ENCODE results near the gene APCDD1L.
A peak's percentile ranks its signal among the peaks of the same experiment; 100 is the strongest.

APCDD1L gene

DNA sequence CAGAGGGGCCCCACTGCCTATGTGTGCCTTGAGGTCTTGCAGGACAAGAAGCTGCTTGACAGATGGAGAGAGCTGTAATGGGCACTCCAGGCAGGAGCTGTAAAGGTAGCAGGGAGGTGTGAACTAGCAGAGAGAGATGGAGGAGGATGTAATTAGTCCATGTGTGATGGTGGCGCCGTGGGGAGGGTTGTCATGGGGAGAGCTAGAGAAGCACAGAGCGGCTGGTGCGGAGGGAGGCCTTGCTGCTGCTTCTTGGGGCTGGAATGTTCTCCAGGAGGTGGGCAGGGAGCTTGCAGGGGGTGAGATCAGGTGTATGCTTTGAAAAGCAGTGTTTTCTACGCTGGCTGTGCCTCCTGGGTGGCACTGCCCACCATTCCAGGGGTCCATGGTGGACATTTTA lies 32.1 kb downstream of the APCDD1L start:
- DNase-seq: no peak

DNA sequence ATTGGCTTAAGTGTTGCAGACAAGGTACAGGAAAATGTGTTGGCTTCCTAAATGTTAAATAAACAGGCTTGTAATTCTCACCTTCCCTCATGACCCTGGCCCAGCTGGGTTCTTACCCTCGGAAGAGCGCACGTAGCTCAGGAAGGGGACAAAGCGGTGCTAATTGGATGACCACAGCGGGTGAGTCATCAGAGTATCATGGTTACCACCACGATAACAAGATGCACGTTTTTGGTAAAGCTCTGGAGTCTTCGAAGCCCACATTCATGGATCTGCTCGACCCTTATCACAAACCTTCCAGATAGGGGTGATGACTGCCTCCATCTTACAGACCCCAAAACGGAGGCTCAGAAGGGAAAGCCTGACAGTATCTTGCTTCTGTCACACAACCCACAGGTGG lies 32.8 kb downstream of the APCDD1L start:
- peak; percentile 20 for DNase-seq

DNA sequence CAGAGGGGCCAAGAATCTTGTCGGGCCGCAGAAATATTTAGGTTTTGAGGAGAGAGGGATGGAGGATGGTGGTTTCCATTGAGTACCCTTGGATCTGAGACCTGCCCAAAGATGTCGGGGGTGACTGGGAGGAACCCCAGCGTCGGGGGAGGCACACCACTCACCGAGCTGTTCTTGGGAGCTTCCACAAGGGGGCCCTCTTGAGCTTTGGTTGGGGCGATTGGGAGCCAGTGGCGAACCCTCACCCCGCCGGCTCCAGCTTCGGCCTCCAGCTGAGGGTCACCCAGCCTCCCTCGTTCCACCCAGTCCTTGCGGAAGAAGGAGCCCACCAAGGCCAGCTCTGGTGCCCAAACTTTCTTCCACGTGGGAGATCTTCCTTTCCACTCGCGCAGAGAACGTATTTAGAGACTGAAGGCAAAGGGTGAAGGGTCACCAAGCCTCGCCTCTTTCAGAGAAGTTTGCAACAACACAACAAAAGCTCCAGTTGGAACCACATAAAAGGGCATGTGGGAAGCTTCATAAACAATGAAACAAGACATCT lies 33.6 kb downstream of the APCDD1L start:
- DNase-seq: peak; percentile 27

DNA sequence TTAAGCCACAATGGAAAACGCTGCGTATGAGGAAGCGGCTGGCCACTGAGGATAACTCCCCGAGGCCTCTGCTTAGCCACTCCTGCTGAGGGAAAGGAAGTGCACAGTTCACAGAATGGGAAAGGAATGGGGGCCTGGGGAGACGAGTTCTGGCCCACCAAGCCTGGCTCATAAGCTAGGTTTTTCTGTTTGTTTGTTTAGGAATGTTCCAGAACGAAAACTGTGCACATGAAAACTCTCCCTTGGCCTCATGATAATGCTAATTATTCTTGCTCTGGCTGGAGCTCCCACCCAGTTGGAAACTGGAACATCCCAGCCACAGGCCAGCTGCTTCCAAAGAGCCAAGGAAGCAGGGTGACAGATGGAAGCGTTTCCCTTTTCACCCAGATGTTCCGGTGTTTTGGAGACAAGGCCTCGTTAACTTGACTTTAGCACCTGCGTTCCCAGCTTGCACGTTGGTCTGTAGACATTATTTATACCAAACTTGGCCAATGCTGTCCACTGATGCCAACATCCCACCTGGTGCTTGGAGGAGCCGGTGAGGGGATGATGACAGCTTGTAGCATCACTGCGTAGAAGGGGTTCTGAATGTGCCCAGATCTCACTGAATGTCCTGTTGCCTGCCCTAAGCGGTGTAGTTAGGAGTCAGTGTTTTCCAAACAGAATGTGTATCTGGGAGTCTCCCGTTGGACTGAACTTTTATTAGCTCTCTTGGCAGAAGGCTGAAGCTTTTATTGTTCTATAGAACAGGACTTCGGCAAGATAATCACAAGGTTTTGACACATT lies 34.5 kb downstream of the APCDD1L start:
- no peak for DNase-seq

DNA sequence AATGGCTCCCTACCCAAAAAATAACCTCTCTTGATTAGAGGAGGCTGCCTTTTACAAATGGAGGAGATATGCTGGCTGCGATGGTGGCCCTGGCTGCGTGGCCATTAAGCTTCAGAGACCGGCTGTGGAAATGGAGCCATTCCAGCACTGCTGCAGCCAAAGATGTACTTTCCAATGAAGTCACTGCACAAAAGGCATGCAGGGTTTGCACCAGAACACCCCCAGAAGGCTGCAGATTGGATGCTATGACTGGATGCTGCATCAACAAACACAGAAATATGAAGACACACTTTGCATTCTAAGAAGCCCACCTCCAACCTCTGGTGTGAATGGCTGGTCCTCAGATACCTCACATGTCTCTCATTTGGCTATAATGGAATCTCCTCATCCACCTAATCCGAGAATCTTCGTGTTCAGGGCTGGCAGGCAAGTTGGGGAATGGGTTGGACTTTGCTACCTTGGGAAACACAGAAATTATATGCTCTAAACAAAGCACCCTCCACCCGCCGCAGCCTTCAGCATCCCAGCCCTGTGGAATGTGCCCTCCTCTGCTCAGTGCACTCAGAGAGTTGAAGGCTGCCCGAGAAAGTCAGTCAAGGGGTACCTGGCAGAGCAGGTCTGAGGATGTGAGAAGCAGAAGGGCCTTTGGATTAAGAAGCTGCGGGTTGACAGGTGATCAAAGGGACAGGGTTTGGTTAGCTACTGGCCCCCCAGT lies 35.3 kb downstream of the APCDD1L start:
- no peak for DNase-seq

DNA sequence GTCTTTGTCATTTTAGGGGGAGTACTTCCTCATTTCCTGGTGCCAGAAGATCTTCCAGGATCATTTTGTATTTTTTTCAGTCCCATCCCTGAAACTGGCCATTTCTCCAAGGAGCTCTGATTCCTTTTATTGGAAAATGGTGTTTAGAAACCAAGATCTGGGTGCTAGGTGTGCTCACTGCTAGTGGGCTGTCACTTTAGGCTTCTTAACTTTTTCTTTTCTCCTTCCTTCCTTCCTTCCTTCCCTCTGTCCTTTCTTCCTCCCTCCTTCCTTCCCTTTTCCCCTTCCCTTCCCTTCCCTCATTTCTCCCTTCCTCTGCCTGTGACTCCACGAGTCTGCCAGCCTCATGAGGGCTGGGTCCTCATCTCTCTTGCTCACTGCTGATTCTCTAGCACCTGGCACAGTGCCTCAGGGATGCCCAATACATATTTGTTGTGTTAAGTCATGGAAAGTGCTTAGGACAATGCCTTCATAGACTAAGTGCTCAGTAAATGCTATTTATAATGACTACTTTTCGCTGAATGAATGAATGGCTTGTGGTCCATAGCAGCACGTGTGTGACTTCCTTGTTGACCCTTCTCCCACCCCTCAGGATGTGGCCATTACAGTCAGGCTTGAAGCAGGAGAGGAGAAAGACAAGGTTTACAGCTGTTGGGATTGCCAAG lies 36.9 kb downstream of the APCDD1L start:
- peak; percentile 7 for DNase-seq

DNA sequence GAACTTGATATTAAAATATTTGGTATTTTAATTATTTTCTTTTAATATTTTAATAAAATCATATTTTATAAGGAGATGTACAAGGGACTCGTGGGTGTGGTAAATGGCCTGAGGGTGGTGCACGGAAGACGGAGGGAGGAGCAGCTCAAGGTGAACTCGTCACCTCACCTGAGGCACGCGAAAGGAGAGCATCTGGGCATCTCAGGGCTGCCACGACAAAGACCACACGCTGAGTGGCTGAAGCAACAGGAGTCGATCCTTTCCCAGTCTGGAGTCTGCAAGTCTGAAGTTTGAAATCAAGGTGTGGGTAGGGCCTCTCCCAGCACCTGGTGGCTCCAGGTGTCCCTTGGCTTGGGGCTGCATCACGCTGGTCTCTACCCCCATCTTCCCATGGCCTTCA lies 39.7 kb downstream of the APCDD1L start:
- no peak for DNase-seq

DNA sequence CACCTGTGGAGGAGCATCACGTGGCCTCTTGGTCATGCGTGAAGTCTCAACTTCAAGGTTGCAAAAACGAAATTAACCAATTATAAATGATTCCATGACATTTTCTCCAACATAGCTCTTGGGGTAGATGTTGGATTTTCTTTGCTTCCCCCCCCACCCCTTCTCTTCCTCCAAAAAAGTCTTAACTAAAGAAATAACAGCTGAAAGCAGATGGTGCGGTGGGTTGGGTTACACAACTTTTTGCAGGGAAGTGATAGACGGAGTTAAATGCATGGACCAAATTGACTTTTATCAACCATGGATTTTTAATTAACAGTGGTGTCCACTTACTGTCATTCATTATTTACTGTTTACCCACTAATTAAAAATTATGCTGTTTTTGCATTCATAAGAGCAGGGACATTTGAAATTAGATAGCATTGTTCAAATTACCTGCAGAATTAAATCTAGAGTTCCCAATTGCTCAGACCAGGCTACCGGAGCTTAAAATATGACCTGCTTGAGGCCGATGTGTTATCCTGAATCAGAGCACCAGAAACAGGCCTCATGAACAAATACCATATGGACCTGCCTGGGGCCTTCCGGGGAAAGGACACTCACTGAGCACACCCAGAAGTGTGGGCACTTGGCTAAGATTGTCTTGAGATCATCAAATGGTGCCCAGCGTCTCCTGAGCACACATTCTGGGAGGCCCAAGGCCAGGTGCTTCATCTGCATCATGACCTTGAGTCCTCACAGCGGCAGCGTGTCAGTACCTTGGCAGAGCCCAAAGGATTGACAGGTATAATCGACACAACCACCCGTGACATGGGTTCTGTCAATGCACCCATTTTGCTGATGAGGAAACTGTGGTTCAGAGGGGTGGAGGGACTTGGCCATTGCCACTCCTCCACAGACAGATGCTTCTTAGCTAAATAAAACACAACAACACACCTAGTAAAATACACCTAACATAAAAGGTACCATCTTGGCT lies 41.5 kb downstream of the APCDD1L start:
- no peak for DNase-seq

DNA sequence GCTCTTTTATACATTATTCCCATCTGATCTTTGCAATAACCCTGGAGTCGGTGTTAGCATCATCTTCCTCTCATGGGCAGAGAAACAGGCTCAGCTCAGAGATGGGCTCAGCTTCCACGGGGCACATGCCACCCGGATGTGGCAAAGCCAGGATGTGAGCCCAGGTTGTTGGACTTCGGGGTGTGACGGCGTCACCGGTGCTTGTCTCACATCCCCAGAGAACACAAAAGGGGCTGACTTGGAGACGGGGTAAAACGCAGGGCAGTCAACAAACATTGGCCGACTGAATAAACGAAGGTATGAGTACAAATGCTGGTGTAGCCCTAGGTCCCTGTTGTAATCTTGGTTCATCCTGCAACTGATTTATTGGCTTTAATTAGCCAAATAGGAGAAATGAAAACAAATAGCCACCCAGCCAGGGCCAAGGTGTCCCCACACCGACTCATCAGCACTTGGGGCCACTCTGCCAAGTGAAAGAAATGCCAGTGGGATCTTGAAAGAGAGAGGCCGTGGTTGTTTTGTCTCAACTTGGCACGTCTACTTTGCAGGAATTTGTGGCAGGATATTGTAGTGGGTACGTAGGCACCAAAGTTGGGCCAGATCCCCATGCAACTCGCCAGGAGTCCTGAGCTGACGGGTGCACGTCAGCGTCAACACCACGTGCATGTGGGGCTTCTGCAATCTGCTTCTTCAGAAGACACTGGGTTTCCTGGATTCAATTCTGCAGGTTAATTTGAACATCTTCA lies 42.8 kb downstream of the APCDD1L start:
- no peak for DNase-seq

DNA sequence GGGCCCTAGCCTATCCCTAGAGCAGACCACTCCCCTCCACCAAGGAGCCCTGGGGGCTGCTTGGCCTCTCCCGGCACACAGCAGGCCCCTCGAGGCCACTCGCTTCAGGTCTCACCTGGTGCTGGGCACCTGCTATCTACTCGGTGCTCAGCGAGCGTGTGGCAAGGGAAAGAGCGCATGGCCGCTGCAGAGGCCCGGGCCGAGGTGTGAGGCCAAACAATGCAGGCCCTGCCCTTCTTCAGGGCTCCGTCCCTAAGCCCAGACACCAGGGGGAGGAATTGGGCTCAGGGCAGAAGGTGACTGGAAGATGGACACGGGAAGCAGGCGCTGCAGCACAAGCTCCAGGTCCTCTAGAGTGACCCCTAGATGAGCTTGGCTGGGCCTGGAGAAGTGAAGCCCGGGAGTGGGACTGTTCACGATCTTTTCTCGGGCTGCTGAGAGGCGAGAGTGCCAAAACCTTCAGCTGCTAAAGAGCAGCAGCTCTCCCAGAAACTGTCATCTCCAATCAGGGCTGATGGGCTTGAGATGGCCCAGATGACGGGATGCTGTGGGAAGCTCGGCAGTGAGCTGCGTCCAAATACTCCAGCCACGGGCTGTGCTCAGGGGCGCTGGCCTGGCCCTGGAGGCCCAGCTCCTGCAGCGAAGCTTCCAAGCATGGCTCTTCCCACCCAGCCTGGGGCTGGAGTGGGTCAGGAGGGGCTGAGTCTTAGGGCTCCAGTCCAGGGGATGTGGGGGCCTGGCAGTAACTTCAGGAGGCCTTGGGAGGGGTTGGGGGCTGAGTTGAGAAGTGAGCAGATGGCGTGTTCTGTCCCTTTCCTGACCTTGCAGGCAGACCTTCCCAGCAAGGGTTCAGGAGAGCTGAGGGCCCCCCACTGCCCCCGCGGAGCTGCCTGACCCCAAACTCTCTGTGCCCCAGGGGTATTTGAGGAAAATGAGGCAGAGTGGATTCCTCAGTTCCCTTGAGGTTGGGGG lies 43.7 kb downstream of the APCDD1L start:
- peak; percentile 48 for DNase-seq

DNA sequence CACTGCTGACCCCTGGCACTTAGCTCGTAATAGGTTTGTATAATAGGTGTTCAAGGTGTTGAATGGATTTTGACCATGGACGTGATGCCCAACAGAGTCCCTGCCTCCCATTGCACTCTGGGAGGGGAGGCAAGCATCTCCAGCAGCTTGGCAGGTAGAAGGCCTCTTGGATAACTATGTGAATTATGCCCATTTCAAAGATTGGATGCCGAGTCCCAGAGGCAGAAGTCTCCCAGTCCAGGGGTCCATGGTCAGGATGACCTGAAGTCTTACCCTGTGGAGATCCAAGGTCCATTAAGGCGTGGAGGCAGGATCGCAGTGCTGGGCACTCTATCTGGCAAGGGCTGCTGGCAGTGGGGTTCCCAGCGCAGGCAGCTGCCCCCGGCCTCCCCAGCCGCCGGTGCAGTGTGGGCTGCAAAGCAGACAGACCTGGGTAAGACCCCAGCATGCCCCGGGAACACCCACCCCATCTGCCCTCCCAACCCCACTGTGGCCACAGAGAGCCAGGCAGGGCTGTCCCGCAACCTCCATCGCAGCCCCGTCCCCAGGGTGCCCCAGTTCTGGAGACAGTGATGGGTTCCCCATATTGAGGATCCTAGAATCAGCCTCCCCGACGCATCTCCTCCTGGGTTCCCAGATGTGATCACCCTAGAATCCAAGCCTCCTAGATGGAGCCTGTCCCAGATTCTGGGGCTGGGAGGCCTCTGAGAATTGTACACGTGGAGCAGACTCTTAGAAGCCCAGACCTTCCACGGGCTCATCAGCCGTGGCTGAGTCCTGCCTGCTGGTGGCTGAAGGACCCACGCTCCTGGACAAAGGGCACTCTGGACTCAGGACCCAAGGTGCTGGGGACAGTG lies 44.6 kb downstream of the APCDD1L start:
- no peak for DNase-seq

DNA sequence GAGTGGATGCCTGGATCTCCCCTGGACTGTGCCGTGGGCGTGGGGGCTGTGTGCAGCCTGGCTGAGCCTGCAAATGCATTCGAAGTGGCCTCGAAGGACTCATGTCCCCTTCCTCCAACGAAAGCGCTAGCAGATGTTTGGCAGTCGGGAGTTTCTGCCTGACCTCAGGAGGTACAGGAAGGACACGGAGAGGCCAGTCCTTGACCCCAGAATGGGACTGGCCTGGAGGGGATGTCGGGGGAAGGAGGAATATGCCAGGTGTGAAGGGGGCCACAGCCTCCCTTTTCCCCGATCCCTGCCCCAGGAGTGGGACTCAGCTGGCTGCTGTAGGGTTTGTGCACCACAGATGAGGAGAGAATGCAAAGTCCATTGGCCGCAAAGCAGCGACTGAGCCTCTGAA lies 45.6 kb downstream of the APCDD1L start:
- no peak for DNase-seq

DNA sequence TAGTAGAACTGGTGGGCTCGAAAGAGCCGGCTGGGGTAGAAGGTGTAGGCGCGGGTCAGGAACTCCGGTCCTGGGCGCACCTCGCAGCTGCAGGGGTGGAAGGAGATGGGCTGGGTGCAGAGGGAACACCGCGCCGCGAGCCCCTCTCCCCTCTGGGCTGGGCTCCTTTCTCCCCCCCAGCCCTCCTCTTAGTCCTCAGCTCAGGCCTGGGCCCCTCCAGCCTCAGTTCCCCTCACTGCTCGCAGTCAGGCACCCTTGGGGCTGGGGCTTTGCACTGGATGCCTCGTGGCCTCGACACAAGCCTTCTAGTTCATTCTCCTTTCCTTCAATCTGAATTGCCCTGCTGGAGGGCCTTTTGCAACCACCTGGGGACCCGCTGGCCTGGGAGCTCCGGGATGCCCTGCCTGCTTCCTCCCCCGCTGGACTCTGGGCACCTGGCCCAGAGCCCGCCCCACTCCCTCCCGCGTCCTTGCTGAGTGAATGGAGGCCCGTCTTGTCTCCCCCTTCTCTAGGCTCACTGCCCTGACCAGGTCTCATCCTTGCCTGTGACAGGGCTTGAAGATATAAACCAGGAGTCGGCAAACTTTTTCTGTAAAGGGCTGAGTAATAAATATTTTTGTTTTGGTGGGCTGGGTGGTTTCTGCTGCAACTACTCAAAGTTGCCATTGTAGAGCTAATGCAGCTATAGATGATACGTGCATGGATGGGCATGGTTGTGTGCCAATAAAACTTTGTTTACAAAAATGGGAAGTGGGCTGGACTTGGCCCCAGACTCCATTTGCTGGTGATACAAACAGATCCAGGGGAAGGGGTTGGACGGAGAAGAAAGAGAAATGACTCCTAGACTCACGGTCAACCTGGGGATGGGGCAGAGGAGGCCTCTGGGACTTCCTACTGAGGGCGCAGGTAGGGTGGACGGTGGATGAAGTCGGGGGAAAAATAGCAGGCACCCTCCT lies 47.3 kb downstream of the APCDD1L start:
- DNase-seq: no peak

DNA sequence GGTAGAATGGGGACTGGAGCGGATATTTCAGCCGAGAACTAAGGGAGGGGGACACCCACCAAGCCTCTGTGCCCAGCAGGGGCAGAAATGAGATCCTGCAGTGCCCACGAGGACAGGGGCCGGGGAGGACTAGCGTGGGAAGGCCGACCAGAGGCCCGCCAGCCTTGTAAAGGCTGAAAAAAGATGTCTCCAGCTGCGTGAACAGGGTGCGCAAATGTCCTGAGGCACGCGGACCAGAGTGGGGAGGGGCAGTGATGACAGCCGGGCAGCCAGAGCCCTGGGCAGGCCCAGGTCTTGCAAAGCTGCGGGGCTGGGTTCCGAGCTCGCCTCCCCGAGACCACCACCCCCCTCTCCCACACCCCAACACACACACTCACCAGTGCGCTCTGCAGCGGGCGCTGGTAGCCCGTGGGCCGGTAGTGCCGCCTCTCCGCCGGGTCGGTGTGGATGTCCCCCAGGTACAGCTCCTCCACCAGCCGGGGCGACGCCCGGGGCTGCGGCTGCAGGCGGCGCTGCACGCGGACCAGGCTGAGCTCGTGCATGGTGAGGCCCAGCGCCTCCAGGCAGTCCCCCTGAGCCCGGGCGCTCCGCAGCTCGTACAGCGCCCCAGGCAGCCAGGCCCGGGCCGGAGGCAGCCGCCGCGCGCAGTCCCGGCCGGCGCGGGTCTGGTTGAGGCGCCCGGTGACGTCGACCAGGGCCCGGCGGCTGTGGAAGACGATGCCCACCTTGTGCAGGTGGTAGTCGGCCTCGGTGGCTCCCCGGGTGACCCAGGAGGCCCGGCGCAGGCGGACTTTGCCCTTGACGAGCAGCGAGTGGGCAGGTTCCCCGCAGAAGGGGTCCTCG lies 48.2 kb downstream of the APCDD1L start:
- no peak for DNase-seq

DNA sequence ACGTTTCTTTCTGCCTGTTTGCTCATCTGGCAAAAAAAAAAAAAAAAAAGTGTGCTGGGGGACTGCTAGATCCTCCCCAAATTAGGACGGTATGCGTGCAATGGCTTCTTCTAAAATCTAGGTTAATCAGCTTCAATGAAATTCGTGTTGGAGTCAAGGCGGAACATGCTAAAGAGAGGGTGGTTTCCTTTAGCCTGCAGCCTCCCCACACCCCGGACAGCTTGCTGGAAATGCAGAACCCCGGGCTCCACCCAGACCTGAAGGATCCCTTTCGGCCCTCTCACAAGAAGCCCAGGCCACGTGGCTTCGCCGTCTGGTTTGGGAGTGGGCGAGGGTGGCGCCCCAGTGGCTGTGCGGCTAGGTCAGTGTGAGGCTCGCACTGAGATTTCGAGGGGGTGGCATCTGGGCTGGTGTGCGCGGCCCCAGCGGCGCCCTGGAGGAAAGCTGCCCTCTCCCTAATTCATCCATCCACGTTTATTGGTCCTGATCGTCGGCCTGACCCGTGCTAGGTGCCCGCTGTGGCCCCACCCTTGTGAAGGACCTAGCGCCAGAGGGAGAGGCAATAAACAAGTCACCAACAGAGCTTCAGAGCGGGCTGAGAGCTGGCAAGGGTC lies 49.0 kb downstream of the APCDD1L start:
- no peak for DNase-seq

DNA sequence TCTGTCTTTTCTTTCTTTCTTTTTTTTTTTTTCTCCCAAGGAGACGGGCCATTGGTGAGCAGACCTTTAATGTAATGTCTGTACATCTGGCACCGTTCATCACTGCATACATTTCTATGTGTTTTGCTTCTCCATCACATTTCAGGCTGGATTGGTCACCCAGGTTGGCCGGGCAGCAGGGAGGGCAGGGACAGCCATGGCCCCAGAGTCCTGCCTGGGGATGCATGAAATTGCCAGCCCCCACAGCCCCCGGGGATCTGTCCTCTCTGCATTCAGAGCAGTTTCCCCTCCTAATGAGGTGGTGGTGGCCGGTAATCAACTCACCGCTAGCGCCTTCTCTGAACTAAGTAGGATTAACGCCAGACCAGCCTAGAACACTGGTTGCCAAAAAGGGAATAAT lies 50.4 kb downstream of the APCDD1L start:
- DNase-seq: no peak

DNA sequence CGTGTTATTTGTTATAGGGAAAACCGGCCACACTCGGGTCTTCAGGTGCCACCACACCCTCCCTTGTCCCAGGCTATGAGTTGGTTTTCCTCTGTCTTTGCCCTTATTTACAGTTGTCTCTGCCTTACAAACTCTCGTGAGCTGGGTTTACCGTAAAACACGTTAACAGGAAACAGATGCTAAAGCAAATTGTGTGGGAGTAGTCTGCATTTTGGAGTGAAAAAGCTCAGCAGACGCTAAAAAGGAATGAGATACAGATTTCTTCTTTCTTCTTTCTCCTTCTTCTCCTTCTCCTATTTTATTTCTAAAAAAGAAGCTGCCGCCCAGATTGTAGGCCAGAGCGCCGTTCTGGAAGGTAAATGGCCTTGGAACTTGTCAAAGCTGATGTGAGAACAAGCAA lies 51.9 kb downstream of the APCDD1L start:
- DNase-seq: peak; percentile 18

Measured in fibroblast of skin of right quadriceps (primary cell).